ENCODE results near the gene COL6A5. TPM values are rescaled to one million over a fixed set of nuclear protein-coding genes. Genes with fewer than 3 reads are reported as not detected.

The COL6A5 gene
- total RNA-seq, 1 donor from 2014 or later = not detected

- H3K9me3 ChIP-seq (replicated peaks) = peaks cover 4% of the 10 kb centered on the region
- no peak overlapping the region for H3K27ac ChIP-seq (replicated peaks)
- no peak for TF ChIP-seq CTCF (IDR thresholded peaks at IDR 0.05; ENCODE audit: borderline replicate concordance)
- DNase-seq = no peak
- H3K4me1 ChIP-seq = no peaks in the 10 kb centered on the region
- no peaks in the 10 kb centered on the region for H3K36me3 ChIP-seq
- H3K4me3 ChIP-seq = no peak overlapping the region
- intact Hi-C loops (cut with micrococcal nuclease) = no loop called here
- peaks cover 10% of the 10 kb centered on the region for H3K27me3 ChIP-seq (ENCODE audit: low read depth)
Measured at GRCh38 chr3:130529486-130530215, 184.2 kb downstream of the COL6A5 start.

GRCh38 chr3:130533247-130533646, 187.8 kb downstream of the COL6A5 start:
- TF ChIP-seq CTCF (IDR thresholded peaks at IDR 0.05; ENCODE audit: borderline replicate concordance) = no peak
- Histone ChIP-seq H3K4me1 (peaks cover 3% of the 10 kb centered on the region), H3K4me3 (no peak overlapping the region), H3K27ac (replicated peaks) (no peak overlapping the region), H3K36me3 (no peaks in the 10 kb centered on the region), H3K9me3 (replicated peaks) (peaks cover 4% of the 10 kb centered on the region), H3K27me3 (ENCODE audit: low read depth) (peaks cover 13% of the 10 kb centered on the region)
- intact Hi-C loops (cut with micrococcal nuclease) = no loop called here
- DNase-seq = no peak

Other genes starting within 250 kb of the COL6A5 start
- 2.1 TPM for gene COL6A6, start 171.5 kb downstream of the COL6A5 start, total RNA-seq

Measured in left ventricle myocardium inferior (tissue), 1 donor.